Memory B cell (primary cell): ENCODE results near the gene ASF1B.
A peak's percentile ranks its signal among the peaks of the same experiment; 100 is the strongest.

Experiments used
- ATAC-seq: fragments of 150-1000 bp; cut with Tn5 transposase; 2 replicates; pipeline ENCODE4 v1.10.0; 2021; ENCODE audit warnings: low read depth, mild to moderate bottlenecking, moderate library complexity
- DNase-seq, 2 donors: peaks; one replicate each; pipeline ENCODE4 v3.0.0; 2022; ENCODE audit warnings: low spot score in 2 of 2
- H3K27ac Mint-ChIP-seq: one replicate; pipeline ENCODE4 v1.8.0; 2022; ENCODE audit warnings: mild to moderate bottlenecking, moderate library complexity, mixed read lengths
- H3K27me3 Mint-ChIP-seq: one replicate; pipeline ENCODE4 v1.8.0; 2022; ENCODE audit warnings: mixed read lengths
- H3K36me3 Mint-ChIP-seq: one replicate; pipeline ENCODE4 v1.8.0; 2022; ENCODE audit warnings: mild to moderate bottlenecking, mixed read lengths
- H3K4me1 Mint-ChIP-seq: one replicate; pipeline ENCODE4 v1.8.0; 2022; ENCODE audit warnings: mixed read lengths
- H3K4me3 Mint-ChIP-seq: one replicate; pipeline ENCODE4 v1.8.0; 2022; ENCODE audit warnings: mild to moderate bottlenecking, moderate library complexity, mixed read lengths
- H3K9me3 Mint-ChIP-seq: one replicate; pipeline ENCODE4 v1.8.0; 2022; ENCODE audit warnings: mixed read lengths

The ASF1B gene

DNA sequence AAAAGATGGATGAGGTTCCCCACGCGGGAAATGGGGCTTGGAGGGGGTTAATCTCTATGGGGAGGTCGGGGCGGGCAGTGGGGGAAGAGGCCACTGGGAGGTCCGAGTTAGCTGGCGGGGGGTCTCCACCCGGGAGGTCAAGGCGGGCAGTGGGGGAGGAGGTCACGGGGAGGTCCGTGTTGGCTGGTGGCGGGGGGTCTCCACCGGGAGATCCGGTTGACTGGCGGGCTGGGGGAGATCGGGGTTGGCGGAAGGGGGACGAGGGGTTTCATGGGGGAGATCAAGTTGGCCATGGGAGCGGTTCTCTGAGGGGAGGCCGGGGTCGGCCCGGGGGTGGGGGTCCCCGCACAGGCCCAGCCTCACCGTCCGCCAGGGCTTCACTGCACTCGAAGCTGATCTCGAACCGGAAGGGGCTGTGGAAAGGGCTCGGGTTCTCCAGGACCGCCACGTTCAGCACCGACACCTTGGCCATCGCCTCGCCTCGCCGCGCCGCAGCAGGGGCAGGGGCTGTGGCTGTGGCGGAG is 342 bp downstream of the ASF1B start:
- peaks cover 8% of the 10 kb centered on the region for H3K36me3 Mint-ChIP-seq
- peaks cover 15% of the 10 kb centered on the region for H3K4me1 Mint-ChIP-seq
- ATAC-seq (no peak), DNase-seq (no peak)
- no peaks in the 10 kb centered on the region for H3K27me3 Mint-ChIP-seq
- peak overlapping the region; percentile 65 for H3K27ac Mint-ChIP-seq
- H3K9me3 Mint-ChIP-seq, result no peaks in the 10 kb centered on the region
- H3K4me3 Mint-ChIP-seq, result peak overlapping the region; percentile 85

GRCh38 chr19:14135355-14135754 is 1.0 kb downstream of the ASF1B start:
- peaks cover 6% of the 10 kb centered on the region for H3K36me3 Mint-ChIP-seq
- peak overlapping the region; percentile 65 for H3K27ac Mint-ChIP-seq
- H3K4me3 Mint-ChIP-seq, result peak overlapping the region; percentile 85
- ATAC-seq (no peak), DNase-seq (no peak)
- H3K4me1 Mint-ChIP-seq, result peaks cover 15% of the 10 kb centered on the region
- no peaks in the 10 kb centered on the region for H3K9me3 Mint-ChIP-seq
- no peaks in the 10 kb centered on the region for H3K27me3 Mint-ChIP-seq

GRCh38 chr19:14127929-14128509 is 8.4 kb downstream of the ASF1B start:
- no peaks in the 10 kb centered on the region for H3K36me3 Mint-ChIP-seq
- no peaks in the 10 kb centered on the region for H3K9me3 Mint-ChIP-seq
- no peak for DNase-seq
- ATAC-seq, result no peak
- no peaks in the 10 kb centered on the region for H3K4me1 Mint-ChIP-seq
- no peaks in the 10 kb centered on the region for H3K27me3 Mint-ChIP-seq
- H3K27ac Mint-ChIP-seq, result no peak overlapping the region
- no peak overlapping the region for H3K4me3 Mint-ChIP-seq

DNA sequence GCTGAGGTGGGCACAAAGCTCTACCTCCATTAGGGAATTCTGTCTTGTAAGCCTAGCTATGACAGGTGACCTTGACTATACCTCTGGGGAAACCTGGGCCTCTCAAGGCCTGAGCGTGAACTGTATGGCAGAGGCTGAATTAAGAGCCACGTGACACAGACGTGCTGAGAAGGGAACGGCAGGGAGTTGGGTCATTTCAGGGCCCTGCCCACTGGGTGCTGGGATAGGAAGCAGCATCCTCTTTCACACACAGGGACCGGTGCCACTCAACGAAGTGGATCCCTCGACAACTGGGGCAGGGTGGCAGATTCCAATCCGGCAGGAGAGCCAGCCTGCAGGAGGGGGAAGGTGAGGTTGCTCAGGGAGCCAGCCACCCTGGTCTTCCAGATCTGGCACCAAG is 9.2 kb downstream of the ASF1B start:
- no peaks in the 10 kb centered on the region for H3K4me1 Mint-ChIP-seq
- ATAC-seq, result no peak
- no peaks in the 10 kb centered on the region for H3K27me3 Mint-ChIP-seq
- no peaks in the 10 kb centered on the region for H3K9me3 Mint-ChIP-seq
- no peak overlapping the region for H3K4me3 Mint-ChIP-seq
- no peak for DNase-seq
- H3K27ac Mint-ChIP-seq, result no peak overlapping the region
- H3K36me3 Mint-ChIP-seq, result no peaks in the 10 kb centered on the region

DNA sequence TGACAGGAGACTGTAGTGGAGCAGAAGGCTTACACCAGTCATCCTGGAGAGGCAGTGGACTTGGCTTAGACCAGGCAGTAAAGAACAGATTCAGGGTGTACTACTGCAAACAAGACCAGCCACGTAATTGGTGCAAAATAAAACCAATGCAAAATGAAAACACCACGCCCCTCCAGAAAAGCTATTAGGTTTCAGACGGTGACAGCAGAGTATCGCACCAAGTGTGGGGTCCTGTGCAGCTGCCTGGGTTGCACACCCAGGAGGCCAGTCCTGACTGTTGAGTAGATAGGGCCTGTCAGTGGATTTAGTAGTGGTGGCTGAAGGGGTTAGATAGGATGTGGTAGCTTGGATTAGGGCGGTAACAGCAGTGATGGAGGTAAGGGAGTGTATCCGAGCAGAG is 13.5 kb downstream of the ASF1B start:
- Mint-ChIP-seq H3K4me1 (peaks cover 6% of the 10 kb centered on the region), H3K4me3 (no peak overlapping the region), H3K9me3 (no peaks in the 10 kb centered on the region), H3K27me3 (no peaks in the 10 kb centered on the region), H3K36me3 (no peaks in the 10 kb centered on the region), H3K27ac (no peak overlapping the region)
- DNase-seq, result no peak
- no peak for ATAC-seq

DNA sequence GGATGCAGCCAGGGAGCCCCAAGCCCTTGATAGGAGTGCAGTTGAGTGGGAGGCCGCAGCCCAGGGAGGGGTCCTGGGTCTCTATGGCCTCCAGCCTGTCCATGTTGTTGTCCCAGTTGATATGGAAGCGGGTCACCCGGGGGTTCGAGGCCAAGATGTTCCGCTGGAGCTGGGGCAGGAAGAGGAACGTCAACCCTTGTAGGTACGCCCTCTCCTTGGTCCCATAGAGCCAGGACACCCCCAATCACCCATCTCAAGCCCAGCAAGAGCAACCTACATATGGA is 15.9 kb downstream of the ASF1B start:
- no peaks in the 10 kb centered on the region for H3K27me3 Mint-ChIP-seq
- DNase-seq (no peak), ATAC-seq (no peak)
- H3K9me3 Mint-ChIP-seq, result no peaks in the 10 kb centered on the region
- peaks cover 19% of the 10 kb centered on the region for H3K4me1 Mint-ChIP-seq
- H3K4me3 Mint-ChIP-seq, result no peak overlapping the region
- no peak overlapping the region for H3K27ac Mint-ChIP-seq
- no peaks in the 10 kb centered on the region for H3K36me3 Mint-ChIP-seq

GRCh38 chr19:14119644-14120496 is 16.5 kb downstream of the ASF1B start:
- Mint-ChIP-seq H3K36me3 (no peaks in the 10 kb centered on the region), H3K27me3 (no peaks in the 10 kb centered on the region), H3K9me3 (no peaks in the 10 kb centered on the region), H3K4me3 (no peak overlapping the region), H3K27ac (peak overlapping the region; percentile 65), H3K4me1 (peaks cover 21% of the 10 kb centered on the region)
- ATAC-seq (no peak), DNase-seq (no peak)

DNA sequence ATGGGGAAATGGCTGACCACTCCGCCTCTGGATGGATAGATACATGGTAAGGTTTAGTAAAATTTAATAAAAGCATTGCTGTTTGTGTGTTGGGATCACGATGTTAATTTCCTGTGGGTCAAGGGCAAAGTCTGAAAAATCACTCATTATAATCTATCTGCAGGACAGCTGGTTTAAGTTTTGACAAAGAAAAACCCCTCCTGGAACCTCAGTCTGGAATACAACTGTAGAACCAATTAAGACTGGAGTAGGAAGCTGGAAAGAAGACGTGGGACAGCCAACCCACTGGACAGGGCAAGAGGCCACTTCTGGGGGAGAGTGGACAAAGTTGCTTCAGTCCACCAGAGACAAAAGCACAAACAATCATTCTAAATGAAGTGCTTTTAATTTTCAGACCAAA is 17.2 kb downstream of the ASF1B start:
- peak overlapping the region; percentile 90 for H3K27ac Mint-ChIP-seq

DNA sequence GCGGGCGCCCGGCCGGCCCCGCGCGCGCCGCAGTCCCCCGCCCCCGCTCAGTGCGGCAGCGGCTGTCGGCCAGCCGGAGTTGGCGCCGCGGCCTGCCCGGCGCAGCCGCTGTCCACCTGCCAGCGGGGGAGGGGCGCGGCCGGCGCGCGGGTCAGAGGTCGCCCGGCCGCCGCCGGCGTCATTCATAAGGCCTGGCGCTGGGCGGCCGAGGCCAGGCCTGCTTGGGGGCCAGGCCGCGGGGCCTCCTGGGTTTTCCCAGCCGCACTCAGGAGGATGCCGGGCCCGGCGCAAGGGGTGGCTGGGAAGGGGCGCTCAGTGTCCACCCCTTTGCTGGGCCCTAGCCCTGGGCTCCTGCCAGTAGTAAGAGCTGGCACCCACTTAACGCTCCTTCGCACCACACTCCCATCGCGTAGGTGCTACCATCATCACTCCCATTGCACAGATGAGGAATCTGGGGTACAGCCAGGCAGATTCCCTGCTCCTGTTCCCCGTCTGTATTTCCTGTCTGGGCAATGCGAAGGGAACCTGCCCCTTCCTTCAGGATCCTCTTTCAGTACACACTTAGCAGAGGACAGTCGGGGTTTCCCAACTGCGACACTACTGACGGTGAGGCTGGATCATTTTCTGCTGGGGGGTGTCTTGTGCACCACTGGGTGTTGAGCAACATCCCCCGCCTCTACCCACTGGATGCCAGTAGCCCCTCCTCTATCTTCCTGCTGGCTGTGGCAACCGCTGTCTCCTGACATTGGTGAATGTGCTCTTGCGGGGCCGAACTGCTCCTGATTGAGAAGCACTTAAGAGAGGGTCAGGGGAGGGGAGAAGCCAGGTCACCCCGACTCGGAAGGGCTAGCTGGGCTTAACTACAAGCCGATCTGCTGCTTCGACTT is 18.0 kb downstream of the ASF1B start:
- no peak for ATAC-seq
- Mint-ChIP-seq H3K9me3 (no peaks in the 10 kb centered on the region), H3K27ac (peak overlapping the region; percentile 90), H3K27me3 (no peaks in the 10 kb centered on the region), H3K4me1 (peaks cover 27% of the 10 kb centered on the region), H3K36me3 (no peaks in the 10 kb centered on the region), H3K4me3 (peak overlapping the region; percentile 95)
- peak; percentile 30 to 37 for DNase-seq

More for the DNA sequence above, 17.2 kb downstream of the ASF1B start:
- Mint-ChIP-seq H3K36me3 (no peaks in the 10 kb centered on the region), H3K4me3 (peak overlapping the region; percentile 95), H3K4me1 (peaks cover 25% of the 10 kb centered on the region), H3K9me3 (no peaks in the 10 kb centered on the region), H3K27me3 (no peaks in the 10 kb centered on the region)
- ATAC-seq (no peak), DNase-seq (no peak)

DNA sequence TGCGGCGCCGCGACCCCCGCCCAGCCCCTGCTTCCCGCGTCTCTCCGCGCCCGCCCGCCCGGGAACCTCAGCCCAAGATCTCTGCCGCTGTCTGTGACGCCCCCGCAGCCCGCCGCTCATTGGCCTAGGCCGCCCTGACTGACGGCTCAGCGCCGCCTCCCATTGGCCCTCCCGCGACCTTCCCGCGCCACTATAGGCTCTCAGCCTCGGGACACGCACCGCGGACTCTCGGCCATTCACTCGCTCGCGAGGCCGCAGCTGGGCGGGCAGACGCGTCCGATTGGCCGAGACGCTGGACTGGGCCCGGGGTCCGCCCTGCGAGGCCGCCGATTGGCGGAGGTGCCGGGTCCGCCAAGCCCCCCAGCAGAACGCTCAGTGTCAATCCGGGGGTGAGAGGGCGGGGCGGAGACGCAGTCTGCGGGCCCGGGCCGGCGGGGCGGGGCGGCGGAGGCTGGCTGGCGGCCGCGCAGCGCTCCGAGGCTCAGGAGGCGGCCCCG is 18.7 kb downstream of the ASF1B start, which contains the start of gene PRKACA:
PRKACA (minus strand) TSS at position 95 of the 497 bp plus-strand sequence. CDS start 215 bp downstream, outside the sequence.
- peak; percentile 92 to 96 for DNase-seq
- no peaks in the 10 kb centered on the region for H3K36me3 Mint-ChIP-seq
- peaks cover 27% of the 10 kb centered on the region for H3K4me1 Mint-ChIP-seq
- H3K9me3 Mint-ChIP-seq, result no peaks in the 10 kb centered on the region
- H3K27ac Mint-ChIP-seq, result peak within 1 kb of the TSS; percentile 90
- peak; percentile 92 for ATAC-seq
- no peaks in the 10 kb centered on the region for H3K27me3 Mint-ChIP-seq
- peak within 1 kb of the TSS; percentile 95 for H3K4me3 Mint-ChIP-seq

DNA sequence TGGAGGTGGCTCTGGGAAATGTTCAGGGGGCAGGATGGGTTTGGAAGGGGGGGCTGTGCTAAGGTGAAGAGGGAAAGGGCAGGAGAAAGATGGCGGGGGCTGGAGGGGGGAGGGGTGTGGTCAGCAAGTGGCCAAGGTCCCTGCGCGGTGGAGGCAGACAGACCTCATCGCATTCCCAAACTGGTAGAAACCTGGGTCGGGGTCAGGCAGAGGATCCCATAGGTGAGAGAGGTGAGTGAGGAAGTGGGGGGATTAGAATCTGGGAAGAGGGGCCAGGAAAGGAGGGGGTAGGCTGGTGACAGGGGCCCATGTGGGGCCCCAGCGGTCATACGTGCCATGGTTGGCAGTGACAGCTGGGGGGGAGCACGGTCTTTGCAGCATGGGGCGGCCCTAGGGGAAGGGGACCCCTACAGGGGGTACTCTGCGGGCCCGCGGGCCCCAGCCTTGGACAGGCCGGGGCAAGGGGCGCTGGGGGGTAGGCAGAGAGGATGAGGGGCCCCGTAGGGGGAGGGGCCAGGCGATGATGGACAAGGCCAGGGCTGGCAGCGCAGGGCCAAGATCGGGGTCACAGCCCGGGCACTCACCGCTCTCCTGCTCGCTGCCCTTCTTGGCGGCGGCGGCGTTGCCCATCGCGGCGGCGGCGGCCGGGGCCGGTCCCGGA is 19.3 kb downstream of the ASF1B start:
- H3K9me3 Mint-ChIP-seq, result no peaks in the 10 kb centered on the region
- no peaks in the 10 kb centered on the region for H3K27me3 Mint-ChIP-seq
- ATAC-seq (no peak), DNase-seq (peak in 1 of 2 donors; percentile 41)
- peak overlapping the region; percentile 95 for H3K4me3 Mint-ChIP-seq
- H3K4me1 Mint-ChIP-seq, result peaks cover 27% of the 10 kb centered on the region
- H3K27ac Mint-ChIP-seq, result peak overlapping the region; percentile 80
- no peaks in the 10 kb centered on the region for H3K36me3 Mint-ChIP-seq

- no peaks in the 10 kb centered on the region for H3K36me3 Mint-ChIP-seq
- no peaks in the 10 kb centered on the region for H3K27me3 Mint-ChIP-seq
- DNase-seq (no peak), ATAC-seq (no peak)
- H3K4me3 Mint-ChIP-seq, result peak overlapping the region; percentile 95
- no peaks in the 10 kb centered on the region for H3K9me3 Mint-ChIP-seq
- H3K27ac Mint-ChIP-seq, result peak overlapping the region; percentile 80
- peaks cover 27% of the 10 kb centered on the region for H3K4me1 Mint-ChIP-seq
Measured at GRCh38 chr19:14116525-14116917, 19.9 kb downstream of the ASF1B start.

DNA sequence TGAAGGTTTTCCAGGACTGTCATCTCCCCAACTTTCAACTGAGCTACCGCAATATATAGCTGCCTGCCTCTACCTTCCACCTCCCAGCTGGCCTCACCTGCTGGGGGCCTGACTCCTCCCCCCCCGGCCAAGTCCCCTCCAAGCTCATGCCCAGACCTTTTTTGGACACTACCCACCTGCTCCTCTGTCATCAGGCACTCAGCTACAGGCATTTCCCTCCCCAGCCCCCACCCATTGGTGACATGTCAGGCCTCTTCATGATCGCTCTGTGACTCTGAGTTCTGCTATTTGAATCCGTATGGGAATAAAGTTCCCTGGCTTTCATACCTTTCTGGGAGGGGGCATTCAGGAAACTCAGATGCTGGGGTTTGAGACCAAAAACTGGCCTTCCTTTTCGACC is 20.6 kb downstream of the ASF1B start:
- Mint-ChIP-seq H3K36me3 (no peaks in the 10 kb centered on the region), H3K27ac (no peak overlapping the region), H3K27me3 (no peaks in the 10 kb centered on the region), H3K4me1 (peaks cover 27% of the 10 kb centered on the region), H3K4me3 (peak overlapping the region; percentile 95), H3K9me3 (no peaks in the 10 kb centered on the region)
- no peak for DNase-seq
- no peak for ATAC-seq
